Stimulated activated CD4-positive, alpha-beta T cell treated with anti-CD3 and anti-CD28 coated beads, TNF-alpha, amount 100 ng/mL, for 48 hours (primary cell): ENCODE data around the gene ZNF263.

Experiments
- DNase-seq, 3 donors: peaks; one replicate each; pipeline ENCODE4 v3.0.0-alpha.2; 2020; ENCODE audit warnings: low read depth in 3 of 3

ZNF263 gene

GRCh38 chr16:3321816-3322215 lies 38.5 kb downstream of the ZNF263 start:
- no peak for DNase-seq

- no peak for DNase-seq
These were observed 44.2 kb downstream of the ZNF263 start for GRCh38 chr16:3327514-3327913.

GRCh38 chr16:3328104-3328503 lies 44.8 kb downstream of the ZNF263 start:
- DNase-seq = no peak

GRCh38 chr16:3328643-3329042 lies 45.4 kb downstream of the ZNF263 start:
- DNase-seq = no peak
